ENCODE results near the gene TTC28. TPM values are rescaled to one million over a fixed set of nuclear protein-coding genes. Genes with fewer than 3 reads are reported as not detected.
"Not testable (repeated sequence)": the region's sequence is repeated elsewhere in the genome, so short reads cannot be mapped to it uniquely, and the experiment has no call there.

The TTC28 gene
- total RNA-seq, 2 experiments from 2014 or later, result 1.6 to 1.9 TPM

- CTCF ChIA-PET, result no interaction called here
- H3K4me3 Mint-ChIP-seq, result no peak overlapping the region
- no peak overlapping the region for H3K27ac Mint-ChIP-seq
- peaks cover 1% of the 10 kb centered on the region for H3K9me3 Mint-ChIP-seq
- no peaks in the 10 kb centered on the region for H3K36me3 Mint-ChIP-seq (ENCODE audit: low read depth)
- intact Hi-C loops (cut with micrococcal nuclease), result no loop called here
- DNase-seq, result no peak
- H3K4me1 Mint-ChIP-seq (ENCODE audit: low read depth), result no peaks in the 10 kb centered on the region
- no peaks in the 10 kb centered on the region for H3K27me3 Mint-ChIP-seq (ENCODE audit: low read depth)
Observed at GRCh38 chr22:28074526-28074925, 605.1 kb downstream of the TTC28 start.

- no peaks in the 10 kb centered on the region for H3K4me1 Mint-ChIP-seq (ENCODE audit: low read depth)
- no peak overlapping the region for H3K27ac Mint-ChIP-seq
- no peak for DNase-seq
- CTCF ChIA-PET, result interaction anchor here (0.6 kb wide), 1 partner anchor 359 kb away, joined by 3 read pairs; no protein-coding TSS in a partner anchor
- H3K4me3 Mint-ChIP-seq, result no peak overlapping the region
- no peaks in the 10 kb centered on the region for H3K27me3 Mint-ChIP-seq (ENCODE audit: low read depth)
- H3K36me3 Mint-ChIP-seq (ENCODE audit: low read depth), result no peaks in the 10 kb centered on the region
- intact Hi-C loops (cut with micrococcal nuclease), result no loop called here
- peaks cover 1% of the 10 kb centered on the region for H3K9me3 Mint-ChIP-seq
Observed at GRCh38 chr22:28072066-28072465, 607.6 kb downstream of the TTC28 start.

GRCh38 chr22:28068826-28069225 is 610.8 kb downstream of the TTC28 start:
- Mint-ChIP-seq H3K27ac (no peak overlapping the region), H3K4me3 (no peak overlapping the region), H3K27me3 (ENCODE audit: low read depth) (no peaks in the 10 kb centered on the region), H3K36me3 (ENCODE audit: low read depth) (no peaks in the 10 kb centered on the region), H3K9me3 (peaks cover 1% of the 10 kb centered on the region), H3K4me1 (ENCODE audit: low read depth) (no peaks in the 10 kb centered on the region)
- intact Hi-C loops (cut with micrococcal nuclease), result no loop called here
- CTCF ChIA-PET, result interaction anchor here (0.5 kb wide), 1 partner anchor 12 kb away, joined by 3 read pairs; no protein-coding TSS in a partner anchor
- DNase-seq, result no peak

- H3K4me3 Mint-ChIP-seq, result no peak overlapping the region
- H3K9me3 Mint-ChIP-seq, result peaks cover 1% of the 10 kb centered on the region
- CTCF ChIA-PET, result interaction anchor here (0.6 kb wide), 1 partner anchor 46 kb away, joined by 5 read pairs; no protein-coding TSS in a partner anchor
- intact Hi-C loops (cut with micrococcal nuclease), result no loop called here
- H3K4me1 Mint-ChIP-seq (ENCODE audit: low read depth), result no peaks in the 10 kb centered on the region
- H3K27me3 Mint-ChIP-seq (ENCODE audit: low read depth), result no peaks in the 10 kb centered on the region
- DNase-seq, result no peak
- H3K36me3 Mint-ChIP-seq (ENCODE audit: low read depth), result no peaks in the 10 kb centered on the region
- no peak overlapping the region for H3K27ac Mint-ChIP-seq
Observed at GRCh38 chr22:28064920-28065319, 614.7 kb downstream of the TTC28 start.

GRCh38 chr22:28063656-28064055 is 616.0 kb downstream of the TTC28 start:
- H3K36me3 Mint-ChIP-seq (ENCODE audit: low read depth), result no peaks in the 10 kb centered on the region
- no peak overlapping the region for H3K4me3 Mint-ChIP-seq
- no peak overlapping the region for H3K27ac Mint-ChIP-seq
- CTCF ChIA-PET, result no interaction called here
- DNase-seq, result no peak
- intact Hi-C loops (cut with micrococcal nuclease), result no loop called here
- no peaks in the 10 kb centered on the region for H3K27me3 Mint-ChIP-seq (ENCODE audit: low read depth)
- peaks cover 1% of the 10 kb centered on the region for H3K9me3 Mint-ChIP-seq
- H3K4me1 Mint-ChIP-seq (ENCODE audit: low read depth), result no peaks in the 10 kb centered on the region

- H3K27ac Mint-ChIP-seq; H3K36me3 Mint-ChIP-seq (ENCODE audit: low read depth); H3K4me1 Mint-ChIP-seq (ENCODE audit: low read depth); H3K9me3 Mint-ChIP-seq; CTCF ChIA-PET; DNase-seq; H3K27me3 Mint-ChIP-seq (ENCODE audit: low read depth); intact Hi-C loops (cut with micrococcal nuclease); H3K4me3 Mint-ChIP-seq: not testable (repeated sequence)
Observed at GRCh38 chr22:28060594-28060993, 619.0 kb downstream of the TTC28 start.

- Mint-ChIP-seq H3K27ac (no peak overlapping the region), H3K4me1 (ENCODE audit: low read depth) (no peaks in the 10 kb centered on the region), H3K36me3 (ENCODE audit: low read depth) (no peaks in the 10 kb centered on the region), H3K27me3 (ENCODE audit: low read depth) (no peaks in the 10 kb centered on the region), H3K9me3 (peaks cover 1% of the 10 kb centered on the region), H3K4me3 (no peak overlapping the region)
- CTCF ChIA-PET, result interaction anchor here (0.6 to 0.7 kb wide), 2 partner anchors 9 to 1633 kb away, joined by 3 to 4 read pairs; no protein-coding TSS in a partner anchor
- no peak for DNase-seq
- intact Hi-C loops (cut with micrococcal nuclease), result no loop called here
Observed at GRCh38 chr22:28058036-28058435, 621.6 kb downstream of the TTC28 start.

GRCh38 chr22:28054819-28055208 is 624.8 kb downstream of the TTC28 start:
- Mint-ChIP-seq H3K27ac (no peak overlapping the region), H3K36me3 (ENCODE audit: low read depth) (no peaks in the 10 kb centered on the region), H3K9me3 (no peaks in the 10 kb centered on the region), H3K4me3 (no peak overlapping the region), H3K4me1 (ENCODE audit: low read depth) (no peaks in the 10 kb centered on the region), H3K27me3 (ENCODE audit: low read depth) (no peaks in the 10 kb centered on the region)
- intact Hi-C loops (cut with micrococcal nuclease), result loop anchor here (5.0 kb wide), 1 partner anchor 387 kb away; no protein-coding TSS in a partner anchor
- CTCF ChIA-PET, result interaction anchor here (1.4 kb wide), 1 partner anchor 34 kb away, joined by 4 read pairs; no protein-coding TSS in a partner anchor
- DNase-seq, result no peak

GRCh38 chr22:28053896-28054818 is 625.5 kb downstream of the TTC28 start:
- Mint-ChIP-seq H3K9me3 (no peaks in the 10 kb centered on the region), H3K36me3 (ENCODE audit: low read depth) (no peaks in the 10 kb centered on the region)

GRCh38 chr22:28052825-28053269 is 626.8 kb downstream of the TTC28 start:
- H3K4me1 Mint-ChIP-seq (ENCODE audit: low read depth), result no peaks in the 10 kb centered on the region
- H3K27ac Mint-ChIP-seq, result no peak overlapping the region
- H3K4me3 Mint-ChIP-seq, result no peak overlapping the region
- no peaks in the 10 kb centered on the region for H3K36me3 Mint-ChIP-seq (ENCODE audit: low read depth)
- no peaks in the 10 kb centered on the region for H3K27me3 Mint-ChIP-seq (ENCODE audit: low read depth)
- no peaks in the 10 kb centered on the region for H3K9me3 Mint-ChIP-seq
- CTCF ChIA-PET, result interaction anchor here (0.7 to 1.5 kb wide), 6 partner anchors 9 to 540 kb away, joined by 3 to 5 read pairs (median 3); no protein-coding TSS in a partner anchor
- DNase-seq, result no peak
- intact Hi-C loops (cut with micrococcal nuclease), result loop anchor here (5.0 kb wide), 1 partner anchor 389 kb away; no protein-coding TSS in a partner anchor

More at GRCh38 chr22:28053896-28054818, 625.5 kb downstream of the TTC28 start:
- H3K27ac Mint-ChIP-seq, result no peak overlapping the region
- H3K4me1 Mint-ChIP-seq (ENCODE audit: low read depth), result no peaks in the 10 kb centered on the region
- intact Hi-C loops (cut with micrococcal nuclease), result loop anchor here (5.0 kb wide), 1 partner anchor 388 kb away; no protein-coding TSS in a partner anchor
- DNase-seq, result no peak
- no peaks in the 10 kb centered on the region for H3K27me3 Mint-ChIP-seq (ENCODE audit: low read depth)
- H3K4me3 Mint-ChIP-seq, result no peak overlapping the region
- CTCF ChIA-PET, result interaction anchor here (1.4 kb wide), 2 partner anchors 10 to 33 kb away, joined by 3 to 4 read pairs; no protein-coding TSS in a partner anchor

GRCh38 chr22:28051787-28052356 is 627.8 kb downstream of the TTC28 start:
- no peaks in the 10 kb centered on the region for H3K9me3 Mint-ChIP-seq
- peak; percentile 58 for DNase-seq
- H3K4me1 Mint-ChIP-seq (ENCODE audit: low read depth), result no peaks in the 10 kb centered on the region
- intact Hi-C loops (cut with micrococcal nuclease), result loop anchor here (1.0 to 5.0 kb wide), 3 partner anchors 32 to 542 kb away; no protein-coding TSS in a partner anchor
- no peaks in the 10 kb centered on the region for H3K36me3 Mint-ChIP-seq (ENCODE audit: low read depth)
- H3K4me3 Mint-ChIP-seq, result no peak overlapping the region
- CTCF ChIA-PET, result interaction anchor here (0.7 to 1.5 kb wide), 12 partner anchors 9 to 541 kb away, joined by 3 to 5 read pairs (median 3); no protein-coding TSS in a partner anchor
- no peak overlapping the region for H3K27ac Mint-ChIP-seq
- H3K27me3 Mint-ChIP-seq (ENCODE audit: low read depth), result no peaks in the 10 kb centered on the region

Measured in activated naive CD4-positive, alpha-beta T cell treated with anti-CD3 and anti-CD28 coated beads for 36 hours (primary cell).